ENCODE data around the gene RAPGEF2. TPM values are rescaled to one million over a fixed set of nuclear protein-coding genes. Genes with fewer than 3 reads are reported as not detected.
A peak's percentile ranks its signal among the peaks of the same experiment; 100 is the strongest.
"Not testable (repeated sequence)": the region's sequence is repeated elsewhere in the genome, so short reads cannot be mapped to it uniquely, and the experiment has no call there.

The RAPGEF2 gene
- total RNA-seq, 1 experiment from 2014 or later: 9.1 TPM

- DNase-seq (ENCODE audit: low read depth): no peak
Measured at GRCh38 chr4:159369256-159369655, 266.4 kb downstream of the RAPGEF2 start.

- DNase-seq (ENCODE audit: low read depth): no peak
Measured at GRCh38 chr4:159370286-159370685, 267.4 kb downstream of the RAPGEF2 start.

GRCh38 chr4:159374749-159375530, 272.1 kb downstream of the RAPGEF2 start:
- DNase-seq (ENCODE audit: low read depth): no peak

- no peak for DNase-seq (ENCODE audit: low read depth)
Measured at GRCh38 chr4:159376289-159376688, 273.4 kb downstream of the RAPGEF2 start.

- no peak for DNase-seq (ENCODE audit: low read depth)
Measured at GRCh38 chr4:159378056-159378616, 275.3 kb downstream of the RAPGEF2 start.

- not testable (repeated sequence) for DNase-seq (ENCODE audit: low read depth)
Measured at GRCh38 chr4:159379064-159379463, 276.2 kb downstream of the RAPGEF2 start.

GRCh38 chr4:159379836-159380235, 277.0 kb downstream of the RAPGEF2 start:
- no peak for DNase-seq (ENCODE audit: low read depth)

GRCh38 chr4:159382856-159383561, 280.1 kb downstream of the RAPGEF2 start:
- no peak for DNase-seq (ENCODE audit: low read depth)

- no peak for DNase-seq (ENCODE audit: low read depth)
Measured at GRCh38 chr4:159383562-159383931, 280.7 kb downstream of the RAPGEF2 start.

- DNase-seq (ENCODE audit: low read depth): no peak
Measured at GRCh38 chr4:159384017-159384416, 281.1 kb downstream of the RAPGEF2 start.

GRCh38 chr4:159384632-159385031, 281.8 kb downstream of the RAPGEF2 start:
- DNase-seq (ENCODE audit: low read depth): no peak

- no peak for DNase-seq (ENCODE audit: low read depth)
Measured at GRCh38 chr4:159386620-159387019, 283.7 kb downstream of the RAPGEF2 start.

- DNase-seq (ENCODE audit: low read depth): no peak
Measured at GRCh38 chr4:159389756-159390155, 286.9 kb downstream of the RAPGEF2 start.

- peak; percentile 88 for DNase-seq (ENCODE audit: low read depth)
Measured at GRCh38 chr4:159390648-159391047, 287.8 kb downstream of the RAPGEF2 start.

GRCh38 chr4:159395693-159396092, 292.8 kb downstream of the RAPGEF2 start:
- DNase-seq (ENCODE audit: low read depth): no peak

- DNase-seq (ENCODE audit: low read depth): no peak
Measured at GRCh38 chr4:159396151-159396550, 293.3 kb downstream of the RAPGEF2 start.

- DNase-seq (ENCODE audit: low read depth): no peak
Measured at GRCh38 chr4:159398236-159398638, 295.4 kb downstream of the RAPGEF2 start.

- DNase-seq (ENCODE audit: low read depth): no peak
Measured at GRCh38 chr4:159400558-159401225, 297.8 kb downstream of the RAPGEF2 start.

- no peak for DNase-seq (ENCODE audit: low read depth)
Measured at GRCh38 chr4:159401226-159401712, 298.4 kb downstream of the RAPGEF2 start.

- DNase-seq (ENCODE audit: low read depth): peak; percentile 74
Measured at GRCh38 chr4:159401791-159402380, 299.0 kb downstream of the RAPGEF2 start.

Measured in Daoy (cell line).